Measurements from ENCODE around the gene USHBP1. TPM values are rescaled to one million over a fixed set of nuclear protein-coding genes. Genes with fewer than 3 reads are reported as not detected.
A peak's percentile ranks its signal among the peaks of the same experiment; 100 is the strongest.

Gene USHBP1
- total and polyA plus RNA-seq, 2 of the 13 experiments (the other 11 are each of a cell fraction or from before 2014, with no cell fraction given) = 0.15 to 1.5 TPM

GRCh38 chr19:17303167-17303939, 38.8 kb upstream of the USHBP1 start, which contains the start of gene ABHD8 (continued):
- TF ChIP-seq, protein P1, sequence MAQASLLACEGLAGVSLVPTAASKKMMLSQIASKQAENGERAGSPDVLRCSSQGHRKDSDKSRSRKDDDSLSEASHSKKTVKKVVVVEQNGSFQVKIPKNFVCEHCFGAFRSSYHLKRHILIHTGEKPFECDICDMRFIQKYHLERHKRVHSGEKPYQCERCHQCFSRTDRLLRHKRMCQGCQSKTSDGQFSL (CRISPR knock-in tag; IDR thresholded peaks at IDR 0.05) = 0 out of 2 replicates have a peak, but pooled peaks have one; percentile 25
- TF ChIP-seq AHR (CRISPR knock-in tag; IDR thresholded peaks at IDR 0.05) = no peak
- TF ChIP-seq ZMYM3 (CRISPR knock-in tag; IDR thresholded peaks at IDR 0.05) = no peak
- TF ChIP-seq ZBTB21 (CRISPR knock-in tag; IDR thresholded peaks at IDR 0.05) = no peak
- TF ChIP-seq RARG (CRISPR knock-in tag; IDR thresholded peaks at IDR 0.05; ENCODE audit: low read depth) = no peak
- TF ChIP-seq CHD2 (IDR thresholded peaks at IDR 0.05; ENCODE audit: low read depth, low read length) = no peak
- peak; percentile 57; the same call in 1 of the 2 replicates for TF ChIP-seq PPARG (CRISPR knock-in tag; conservative IDR thresholded peaks at IDR 0.05)
- no peak for TF ChIP-seq ZNF205 (CRISPR knock-in tag; IDR thresholded peaks at IDR 0.05)
- no peak for TF ChIP-seq ZSCAN20 (CRISPR knock-in tag; IDR thresholded peaks at IDR 0.05; ENCODE audit: borderline replicate concordance)
- TF ChIP-seq SRSF4 (IDR thresholded peaks at IDR 0.05; ENCODE audit: low read depth, low read length, poor library complexity, severe bottlenecking) = no peak
- no peak for TF ChIP-seq ZNF616 (CRISPR knock-in tag; IDR thresholded peaks at IDR 0.05; ENCODE audit: low read depth)
- no peak for TF ChIP-seq NR1H2 (CRISPR knock-in tag; IDR thresholded peaks at IDR 0.05; ENCODE audit: borderline replicate concordance, low read depth)
- no peak for TF ChIP-seq ZNF317 (CRISPR knock-in tag; IDR thresholded peaks at IDR 0.05)
- no peak for TF ChIP-seq ZNF383 (CRISPR knock-in tag; IDR thresholded peaks at IDR 0.05; ENCODE audit: borderline replicate concordance)
- no peak for TF ChIP-seq ZNF567 (CRISPR knock-in tag; IDR thresholded peaks at IDR 0.05; ENCODE audit: borderline replicate concordance)
- TF ChIP-seq, protein P2, sequence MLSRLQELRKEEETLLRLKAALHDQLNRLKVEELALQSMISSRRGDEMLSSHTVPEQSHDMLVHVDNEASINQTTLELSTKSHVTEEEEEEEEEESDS (CRISPR knock-in tag; IDR thresholded peaks at IDR 0.05; ENCODE audit: borderline replicate concordance) = no peak
- no peak for TF ChIP-seq NFRKB (IDR thresholded peaks at IDR 0.05)
- no peak for TF ChIP-seq NFAT5 (CRISPR knock-in tag; IDR thresholded peaks at IDR 0.05)
- TF ChIP-seq ZNF784 (CRISPR knock-in tag; IDR thresholded peaks at IDR 0.05; ENCODE audit: borderline replicate concordance) = no peak
- no peak for TF ChIP-seq HHEX (CRISPR knock-in tag; IDR thresholded peaks at IDR 0.05)
- no peak for TF ChIP-seq MIXL1 (CRISPR knock-in tag; IDR thresholded peaks at IDR 0.05)
- TF ChIP-seq MED13 (CRISPR knock-in tag; IDR thresholded peaks at IDR 0.05) = no peak
- no peak for TF ChIP-seq TCF12 (IDR thresholded peaks at IDR 0.05)
- TF ChIP-seq TCF12 (CRISPR knock-in tag; IDR thresholded peaks at IDR 0.05) = no peak
- TF ChIP-seq, protein P3, sequence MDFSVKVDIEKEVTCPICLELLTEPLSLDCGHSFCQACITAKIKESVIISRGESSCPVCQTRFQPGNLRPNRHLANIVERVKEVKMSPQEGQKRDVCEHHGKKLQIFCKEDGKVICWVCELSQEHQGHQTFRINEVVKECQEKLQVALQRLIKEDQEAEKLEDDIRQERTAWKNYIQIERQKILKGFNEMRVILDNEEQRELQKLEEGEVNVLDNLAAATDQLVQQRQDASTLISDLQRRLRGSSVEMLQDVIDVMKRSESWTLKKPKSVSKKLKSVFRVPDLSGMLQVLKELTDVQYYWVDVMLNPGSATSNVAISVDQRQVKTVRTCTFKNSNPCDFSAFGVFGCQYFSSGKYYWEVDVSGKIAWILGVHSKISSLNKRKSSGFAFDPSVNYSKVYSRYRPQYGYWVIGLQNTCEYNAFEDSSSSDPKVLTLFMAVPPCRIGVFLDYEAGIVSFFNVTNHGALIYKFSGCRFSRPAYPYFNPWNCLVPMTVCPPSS (IDR thresholded peaks at IDR 0.05) = no peak

Data from HepG2 (cell line).